PC-9 (cell line): ENCODE results near the gene TEDC1. TPM values are rescaled to one million over a fixed set of nuclear protein-coding genes. Genes with fewer than 3 reads are reported as not detected.

Experiments used
- BruUV-seq: library from RNA; stranded (reverse); fragments of 400-500 nt; replicated peaks from 2 replicates; lab custom pipeline; 2021; lab: Mats Ljungman, UMichigan
- CTCF ChIA-PET: fragments of 300-600 bp; sonication (Branson Sonifier 250); formaldehyde crosslinking; loops from one replicate; lab custom pipeline; 2022; ENCODE audit warnings: antibody characterized with exemption; lab: Charles Lee
- POLR2A ChIA-PET: fragments of 300-600 bp; sonication (Branson Sonifier 250); formaldehyde crosslinking; loops from one replicate; lab custom pipeline; 2022; ENCODE audit warnings: antibody characterized with exemption; ENCODE audit not compliant: unreplicated experiment; lab: Charles Lee
- DNase-seq, 2 experiments: peaks; one replicate each; pipeline versions ENCODE4 v3.0.0 to v3.0.0-alpha.2; 2015 to 2022; ENCODE audit warnings: mixed read lengths in 1 of 2
- H2AFZ ChIP-seq: fragments of 200-600 bp; sonication (generic); 2 replicates; pipeline ENCODE4 v1.8.1; 2017; ENCODE audit warnings: antibody characterized with exemption
- H3F3A ChIP-seq: fragments of 200-600 bp; sonication (generic); 2 replicates; pipeline ENCODE4 v1.8.1; 2017; ENCODE audit warnings: antibody characterized with exemption, mild to moderate bottlenecking, low read depth; ENCODE audit not compliant: insufficient read depth
- H3K27ac ChIP-seq: fragments of 200-600 bp; sonication (generic); 2 replicates; pipeline ENCODE4 v1.6.1; 2016; ENCODE audit warnings: mixed run types
- H3K27me3 ChIP-seq: fragments of 200-600 bp; sonication (generic); 2 replicates; pipeline ENCODE4 v1.6.1; 2016; ENCODE audit warnings: low read depth, mixed run types; ENCODE audit not compliant: insufficient read depth
- H3K36me3 ChIP-seq: fragments of 200-600 bp; sonication (generic); 2 replicates; pipeline ENCODE4 v1.6.1; 2016; ENCODE audit warnings: low read depth, mixed run types
- H3K4me1 ChIP-seq: fragments of 200-600 bp; sonication (generic); replicated peaks from 2 replicates; pipeline ENCODE4 v1.6.1; 2016; ENCODE audit warnings: mixed run types; ENCODE audit not compliant: insufficient read depth
- H3K4me2 ChIP-seq: fragments of 200-600 bp; sonication (generic); 2 replicates; pipeline ENCODE4 v1.6.1; 2017; ENCODE audit warnings: mixed run types
- H3K4me3 ChIP-seq: fragments of 200-600 bp; sonication (generic); 2 replicates; pipeline ENCODE4 v1.6.1; 2016; ENCODE audit warnings: mixed run types
- H3K79me2 ChIP-seq: fragments of 200-600 bp; sonication (generic); 2 replicates; pipeline ENCODE4 v1.6.1; 2017; ENCODE audit warnings: low read depth, mixed run types
- H3K9me2 ChIP-seq: fragments of 200-600 bp; sonication (generic); 2 replicates; pipeline ENCODE4 v1.8.1; 2017; ENCODE audit warnings: mild to moderate bottlenecking; ENCODE audit not compliant: insufficient read depth
- H3K9me3 ChIP-seq: fragments of 200-600 bp; sonication (generic); 2 replicates; pipeline ENCODE4 v1.8.1; 2016; ENCODE audit warnings: low read depth; ENCODE audit not compliant: insufficient read depth
- H4K20me1 ChIP-seq: fragments of 200-600 bp; sonication (generic); 2 replicates; pipeline ENCODE4 v1.8.1; 2017; ENCODE audit not compliant: insufficient read depth
- CTCF ChIP-seq: fragments of 200-600 bp; sonication (generic); conservative IDR thresholded peaks from 2 replicates; pipeline ENCODE4 v1.6.1; 2017; ENCODE audit warnings: mixed run types, antibody characterized with exemption, mild to moderate bottlenecking, moderate library complexity
- EZH2 ChIP-seq: fragments of 200-600 bp; sonication (generic); IDR thresholded peaks from 2 replicates; pipeline ENCODE4 v1.8.0; 2017; ENCODE audit warnings: antibody characterized with exemption, low read depth
- intact Hi-C: fragments of 100-400 bp; cut with micrococcal nuclease; formaldehyde crosslinking; loops from one replicate; pipeline ENCODE4 v1.10.0; 2022; ENCODE audit not compliant: unreplicated experiment
- total RNA-seq: library from RNA; stranded (reverse); gene quantifications from 2 replicates; pipeline ENCODE4 v1.2.3, GENCODE V29; 2021

The TEDC1 gene
- total RNA-seq, 1 experiment from 2014 or later: 21.2 TPM

GRCh38 chr14:105508069-105508468 is 17.0 kb downstream of the TEDC1 start:
- Histone ChIP-seq H3K36me3 (no peaks in the 10 kb centered on the region), H3K79me2 (no peaks in the 10 kb centered on the region), H3K4me2 (no peak overlapping the region), H3K4me1 (peaks cover 13% of the 10 kb centered on the region), H3K9me2 (no peaks in the 10 kb centered on the region), H3K4me3 (no peak overlapping the region), H4K20me1 (no peaks in the 10 kb centered on the region), H3K27ac (no peak overlapping the region), H3K9me3 (no peaks in the 10 kb centered on the region), H3F3A (peaks cover 12% of the 10 kb centered on the region; the same call in 1 of the 2 replicates), H3K27me3 (peaks cover 50% of the 10 kb centered on the region), H2AFZ (no peak overlapping the region)
- no peak for TF ChIP-seq CTCF
- no peak for DNase-seq
- POLR2A ChIA-PET: no interaction called here
- BruUV-seq: no TSS peak
- intact Hi-C loops: no loop called here
- CTCF ChIA-PET: interaction anchor here (0.6 kb wide), 1 partner anchor 1363 kb away, joined by 7 read pairs; no protein-coding TSS in a partner anchor

DNA sequence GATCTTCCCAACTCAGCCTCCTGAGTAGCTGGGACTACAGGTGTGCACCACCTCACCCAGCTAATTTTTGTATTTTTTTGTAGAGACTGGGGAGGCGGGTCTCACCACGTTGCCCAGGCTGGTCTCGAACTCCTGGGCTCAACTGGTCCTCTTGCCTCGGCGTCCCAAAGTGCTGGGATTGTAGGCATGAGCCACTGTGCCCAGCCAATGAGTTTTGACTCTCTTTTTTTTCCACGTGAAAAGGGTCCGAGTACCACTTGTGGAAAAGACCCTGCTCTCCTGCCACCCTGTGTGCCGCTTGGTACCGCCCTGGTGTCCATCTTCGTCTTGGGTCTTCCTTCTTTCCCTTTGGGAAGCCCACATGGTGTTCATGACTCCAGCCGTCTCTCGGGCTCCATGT is 17.6 kb downstream of the TEDC1 start:
- Histone ChIP-seq H3K79me2 (no peaks in the 10 kb centered on the region), H2AFZ (no peak overlapping the region), H3F3A (peaks cover 12% of the 10 kb centered on the region; the same call in 1 of the 2 replicates), H3K4me2 (no peak overlapping the region), H3K4me3 (no peak overlapping the region), H3K36me3 (no peaks in the 10 kb centered on the region), H3K27ac (no peak overlapping the region), H3K9me2 (no peaks in the 10 kb centered on the region), H3K4me1 (peaks cover 13% of the 10 kb centered on the region), H3K27me3 (peaks cover 56% of the 10 kb centered on the region), H3K9me3 (no peaks in the 10 kb centered on the region), H4K20me1 (no peaks in the 10 kb centered on the region)
- intact Hi-C loops: no loop called here
- no TSS peak for BruUV-seq
- ChIA-PET POLR2A (no interaction called here), CTCF (no interaction called here)
- TF ChIP-seq EZH2 (no peak), CTCF (no peak)
- DNase-seq: no peak

- H3K9me3 ChIP-seq: 0 out of 2 replicates have a peak, but pooled peaks cover 4% of the 10 kb centered on the region
- TF ChIP-seq EZH2: no peak
- TF ChIP-seq CTCF: no peak
- DNase-seq: no peak
- no peak overlapping the region for H2AFZ ChIP-seq
- peaks cover under 1% of the 10 kb centered on the region; the same call in 1 of the 2 replicates for H3K4me1 ChIP-seq
- no peaks in the 10 kb centered on the region for H3K9me2 ChIP-seq
- no peaks in the 10 kb centered on the region for H4K20me1 ChIP-seq
- no peak overlapping the region for H3K4me2 ChIP-seq
- H3K4me3 ChIP-seq: no peak overlapping the region
- H3F3A ChIP-seq: peaks cover 2% of the 10 kb centered on the region; the same call in 1 of the 2 replicates
- intact Hi-C loops: no loop called here
- peaks cover 49% of the 10 kb centered on the region for H3K27me3 ChIP-seq
- no peak overlapping the region for H3K27ac ChIP-seq
- H3K79me2 ChIP-seq: no peaks in the 10 kb centered on the region
- POLR2A ChIA-PET: no interaction called here
- CTCF ChIA-PET: no interaction called here
- no peaks in the 10 kb centered on the region for H3K36me3 ChIP-seq
- no TSS peak for BruUV-seq
Observed at GRCh38 chr14:105517096-105517495, 26.1 kb downstream of the TEDC1 start.
